Neural cell (in vitro differentiated cells): ENCODE measurements around the gene FAM184A. TPM values are rescaled to one million over a fixed set of nuclear protein-coding genes. Genes with fewer than 3 reads are reported as not detected.

Source experiments
- H2AFZ ChIP-seq: fragments of 200-600, 300-800 bp; sonication (generic), shearing (Covaris generic); 2 replicates; pipeline ENCODE4 v1.6.0; 2014; ENCODE audit warnings: low read depth, mild to moderate bottlenecking, antibody characterized with exemption, low read length, moderate library complexity
- H3F3A ChIP-seq: fragments of 200-600 bp; shearing (Covaris generic); 2 replicates; pipeline ENCODE4 v1.6.1; 2016; ENCODE audit warnings: mild to moderate bottlenecking, moderate library complexity, mixed read lengths, antibody characterized with exemption, low read length; ENCODE audit not compliant: insufficient read depth, poor library complexity, severe bottlenecking
- H3K27ac ChIP-seq: fragments of 200-600, 300-800 bp; sonication (generic), shearing (Covaris generic); 2 replicates; pipeline ENCODE4 v1.5.1; 2014; ENCODE audit warnings: mild to moderate bottlenecking, low read length, moderate library complexity
- H3K27me3 ChIP-seq: fragments of 300-800, 200-600 bp; sonication (generic), shearing (Covaris generic); 2 replicates; pipeline ENCODE4 v1.6.0; 2014; ENCODE audit warnings: mild to moderate bottlenecking, low read depth, low read length, moderate library complexity; ENCODE audit not compliant: insufficient read depth
- H3K36me3 ChIP-seq: fragments of 300-800, 200-600 bp; sonication (generic), shearing (Covaris generic); 2 replicates; pipeline ENCODE4 v1.5.1; 2014; ENCODE audit warnings: mild to moderate bottlenecking, antibody characterized with exemption, low read length, moderate library complexity; ENCODE audit not compliant: insufficient read depth
- H3K4me2 ChIP-seq: fragments of 300-800, 200-600 bp; sonication (generic), shearing (Covaris generic); 2 replicates; pipeline ENCODE4 v1.6.0; 2014; ENCODE audit warnings: mild to moderate bottlenecking, low read length
- H3K4me3 ChIP-seq: fragments of 300-800, 200-600 bp; sonication (generic), shearing (Covaris generic); 2 replicates; pipeline ENCODE4 v1.5.1; 2014; ENCODE audit warnings: mild to moderate bottlenecking, low read length, moderate library complexity
- H3K79me2 ChIP-seq: fragments of 200-600 bp; shearing (Covaris generic); replicated peaks from 2 replicates; pipeline ENCODE4 v1.6.0; 2014; ENCODE audit warnings: mild to moderate bottlenecking, low read length, moderate library complexity; ENCODE audit not compliant: insufficient read depth
- H3K9ac ChIP-seq: fragments of 300-800, 200-600 bp; sonication (generic), shearing (Covaris generic); 2 replicates; pipeline ENCODE4 v1.6.1; 2016; ENCODE audit warnings: mild to moderate bottlenecking, low read length, mixed read lengths
- H3K9me2 ChIP-seq: fragments of 200-600 bp; shearing (Covaris generic); 2 replicates; pipeline ENCODE4 v1.6.1; 2016; ENCODE audit warnings: mild to moderate bottlenecking, low read length, mixed read lengths; ENCODE audit not compliant: insufficient read depth
- H3K9me3 ChIP-seq: fragments of 200-600, 300-800 bp; sonication (generic), shearing (Covaris generic); 2 replicates; pipeline ENCODE4 v1.6.1; 2016; ENCODE audit warnings: mild to moderate bottlenecking, mixed run types, low read length, moderate library complexity, mixed read lengths
- H4K20me1 ChIP-seq: fragments of 200-600 bp; shearing (Covaris generic); 2 replicates; pipeline ENCODE4 v1.6.1; 2016; ENCODE audit warnings: mild to moderate bottlenecking, mixed run types; ENCODE audit not compliant: insufficient read depth
- CTCF ChIP-seq: fragments of 450-650 bp; IDR thresholded peaks from 2 replicates; pipeline ENCODE4 v1.5.1; 2014; ENCODE audit warnings: antibody characterized with exemption, mild to moderate bottlenecking, moderate library complexity; ENCODE audit not compliant: poor library complexity, severe bottlenecking
- EP300 ChIP-seq: fragments of 450-650 bp; conservative IDR thresholded peaks from 2 replicates; pipeline ENCODE4 v1.6.1; 2014; ENCODE audit warnings: antibody characterized with exemption, mild to moderate bottlenecking, moderate library complexity; ENCODE audit not compliant: poor library complexity, severe bottlenecking
- EZH2 ChIP-seq: fragments of 200-600, 300-800 bp; shearing (Covaris generic), sonication (generic); IDR thresholded peaks from 2 replicates; pipeline ENCODE4 v1.6.1; 2014; ENCODE audit warnings: antibody characterized with exemption, low read length, borderline replicate concordance, mild to moderate bottlenecking; ENCODE audit not compliant: insufficient read depth, poor library complexity, severe bottlenecking
- MXI1 ChIP-seq: fragments of 450-650 bp; conservative IDR thresholded peaks from 2 replicates; pipeline ENCODE4 v1.6.1; 2014; ENCODE audit warnings: antibody characterized with exemption, mild to moderate bottlenecking; ENCODE audit not compliant: poor library complexity, severe bottlenecking
- POLR2AphosphoS5 ChIP-seq: IDR thresholded peaks from 2 replicates; pipeline ENCODE4 v1.6.1; 2012
- RAD21 ChIP-seq: fragments of 450-650 bp; conservative IDR thresholded peaks from 2 replicates; pipeline ENCODE4 v1.6.1; 2014; ENCODE audit warnings: antibody characterized with exemption, mild to moderate bottlenecking, moderate library complexity
- REST ChIP-seq: IDR thresholded peaks from 2 replicates; pipeline ENCODE4 v1.6.1; 2012; ENCODE audit warnings: borderline replicate concordance
- SMC3 ChIP-seq: fragments of 450-650 bp; conservative IDR thresholded peaks from 2 replicates; pipeline ENCODE4 v1.6.1; 2014; ENCODE audit warnings: antibody characterized with exemption, mild to moderate bottlenecking, moderate library complexity; ENCODE audit not compliant: poor library complexity
- TAF1 ChIP-seq: IDR thresholded peaks from 2 replicates; pipeline ENCODE4 v1.6.1; 2012; ENCODE audit warnings: low read depth
- polyA plus RNA-seq: library from polyadenylated mRNA; depleted of rRNA; stranded (reverse); fragments of >200 nt; gene quantifications from 2 replicates; pipeline ENCODE4 v1.2.3, GENCODE V29; 2014

FAM184A gene
- polyA plus RNA-seq, 1 donor from 2014 or later: 47.5 TPM

DNA sequence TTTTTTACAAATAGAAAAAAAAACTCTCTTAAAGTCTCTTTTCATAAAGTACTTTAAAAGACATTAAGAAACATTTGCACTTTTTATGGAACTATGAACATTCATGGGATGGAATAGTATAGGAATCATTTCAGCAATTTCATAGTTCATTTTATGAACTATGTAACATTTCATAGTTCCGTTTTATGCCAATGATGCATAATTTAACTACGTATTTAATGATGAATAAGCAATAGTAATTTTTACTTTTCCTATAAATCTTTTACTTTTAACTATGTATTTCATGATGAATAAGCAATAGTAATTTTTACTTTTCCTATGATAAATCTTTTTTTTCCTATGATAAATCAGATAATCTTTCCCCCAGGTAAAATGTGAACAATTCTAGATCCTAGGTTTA, 47.7 kb downstream of the FAM184A start:
- Histone ChIP-seq H3K9me2 (no peaks in the 10 kb centered on the region), H3K4me2 (no peak overlapping the region), H3K79me2 (no peaks in the 10 kb centered on the region), H2AFZ (no peak overlapping the region), H3F3A (no peaks in the 10 kb centered on the region), H3K9me3 (no peaks in the 10 kb centered on the region), H3K9ac (no peak overlapping the region), H3K36me3 (no peaks in the 10 kb centered on the region), H3K27me3 (no peaks in the 10 kb centered on the region), H3K4me3 (no peak overlapping the region), H3K27ac (no peak overlapping the region), H4K20me1 (no peaks in the 10 kb centered on the region)
- no peak for TF ChIP-seq CTCF
- no peak for TF ChIP-seq EZH2
- TF ChIP-seq MXI1: no peak
- no peak for TF ChIP-seq TAF1
- no peak for TF ChIP-seq REST
- no peak for TF ChIP-seq RAD21
- TF ChIP-seq SMC3: no peak
- no peak for TF ChIP-seq POLR2AphosphoS5
- TF ChIP-seq EP300: no peak

DNA sequence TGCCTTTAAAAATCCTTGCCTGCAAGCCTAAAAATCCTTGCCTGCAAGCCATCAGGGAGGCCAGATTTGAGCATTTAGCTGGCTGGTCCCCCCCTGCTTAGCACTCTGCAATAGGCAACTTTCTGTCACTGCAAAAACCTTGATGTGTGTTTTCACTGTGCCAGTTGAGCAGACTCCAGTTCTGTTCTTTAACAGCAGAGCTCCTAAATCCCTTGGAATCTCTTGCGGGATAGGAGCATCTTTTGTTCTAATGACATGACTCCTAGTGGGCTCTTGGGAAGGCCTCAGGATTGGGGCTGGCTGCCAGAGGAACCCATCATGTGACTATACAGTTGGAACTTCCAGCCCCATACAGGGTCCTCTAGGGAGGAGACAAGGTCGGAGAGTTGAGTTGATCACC, 50.4 kb downstream of the FAM184A start:
- H3K9me3 ChIP-seq: no peaks in the 10 kb centered on the region
- H3K27ac ChIP-seq: no peak overlapping the region
- TF ChIP-seq EZH2 (no peak), REST (no peak), POLR2AphosphoS5 (no peak), CTCF (no peak), MXI1 (no peak)
- no peaks in the 10 kb centered on the region for H3K9me2 ChIP-seq
- H3K27me3 ChIP-seq: no peaks in the 10 kb centered on the region
- H3K9ac ChIP-seq: no peak overlapping the region
- no peaks in the 10 kb centered on the region for H3K36me3 ChIP-seq
- no peaks in the 10 kb centered on the region for H3F3A ChIP-seq
- H3K4me3 ChIP-seq: no peak overlapping the region
- no peak overlapping the region for H3K4me2 ChIP-seq
- H3K79me2 ChIP-seq: no peaks in the 10 kb centered on the region
- no peak overlapping the region for H2AFZ ChIP-seq
- H4K20me1 ChIP-seq: no peaks in the 10 kb centered on the region
